Natural killer cell (primary cell): ENCODE data around the gene VEGFB. TPM values are rescaled to one million over a fixed set of nuclear protein-coding genes. Genes with fewer than 3 reads are reported as not detected.

Experiments used
- ATAC-seq, 3 donors: fragments of 150-1000 bp in 2 of 3; fragments of 200-7000 bp in 1 of 3; cut with Tn5 transposase; 1 replicate in 1 of 3; 2 replicates in 2 of 3; pipeline ENCODE4 v1.10.0; 2021; ENCODE audit warnings: mild to moderate bottlenecking in 2 of 3, moderate library complexity in 2 of 3
- DNase-seq, 2 donors: peaks; one replicate each; pipeline versions ENCODE4 v3.0.0 to v3.0.0-alpha.2; 2013 to 2021; ENCODE audit warnings: mixed read lengths in 1 of 2
- H3K27ac ChIP-seq: one replicate; pipeline ENCODE4 v1.5.1; 2013; ENCODE audit warnings: mild to moderate bottlenecking, low read length
- H3K27me3 ChIP-seq: one replicate; pipeline ENCODE4 v1.6.1; 2013; ENCODE audit warnings: low read length; ENCODE audit not compliant: control insufficient read depth, insufficient read depth
- H3K36me3 ChIP-seq: one replicate; pipeline ENCODE4 v1.6.1; 2013; ENCODE audit warnings: low read length; ENCODE audit not compliant: control insufficient read depth, insufficient read depth
- H3K4me1 ChIP-seq: one replicate; pipeline ENCODE4 v1.6.1; 2013; ENCODE audit warnings: low read length; ENCODE audit not compliant: control insufficient read depth, insufficient read depth
- H3K4me3 ChIP-seq: one replicate; pipeline ENCODE4 v1.5.1; 2013; ENCODE audit warnings: low read length
- H3K9me3 ChIP-seq: one replicate; pipeline ENCODE4 v1.6.1; 2013; ENCODE audit warnings: low read length; ENCODE audit not compliant: control insufficient read depth, insufficient read depth
- H3K27ac Mint-ChIP-seq, 2 donors: one replicate each; pipeline ENCODE4 v1.8.0; 2022; ENCODE audit warnings: mild to moderate bottlenecking in 2 of 2, mixed read lengths in 2 of 2, moderate library complexity in 1 of 2
- H3K27me3 Mint-ChIP-seq, 2 donors: one replicate each; pipeline ENCODE4 v1.8.0; 2022; ENCODE audit warnings: low read depth in 2 of 2, mixed read lengths in 2 of 2
- H3K36me3 Mint-ChIP-seq: one replicate; pipeline ENCODE4 v1.8.0; 2022; ENCODE audit warnings: mixed read lengths
- H3K4me1 Mint-ChIP-seq, 2 donors: one replicate each; pipeline ENCODE4 v1.8.0; 2022; ENCODE audit warnings: mixed read lengths in 2 of 2
- H3K4me3 Mint-ChIP-seq: one replicate; pipeline ENCODE4 v1.8.0; 2022; ENCODE audit warnings: mild to moderate bottlenecking, moderate library complexity, mixed read lengths
- H3K9me3 Mint-ChIP-seq, 2 donors: one replicate each; pipeline ENCODE4 v1.8.0; 2022; ENCODE audit warnings: mixed read lengths in 2 of 2
- CTCF ChIP-seq: fragments of 200-600 bp; IDR thresholded peaks from one replicate; pipeline ENCODE4 v1.8.0; 2022; ENCODE audit warnings: antibody characterized with exemption
- WGBS: methylation state at CpG from one replicate; pipeline ENCODE4 v1.1.7; 2013; ENCODE audit warnings: missing lambda C conversion rate; ENCODE audit not compliant: insufficient coverage; 5-methylcytosine and 5-hydroxymethylcytosine counted together
- intact Hi-C: fragments of 100-400 bp; cut with micrococcal nuclease; formaldehyde crosslinking; loops from one replicate; pipeline ENCODE4 v1.14.2; 2022
- total RNA-seq, 4 donors: library from RNA; stranded (reverse); fragments of 120-200 nt in 1 of 4; gene quantifications; one replicate each; pipeline versions ENCODE4 v1.2.3 to v1.2.4, GENCODE V29; 2013 to 2022

The VEGFB gene
- total RNA-seq, 3 donors from 2014 or later (not counting 1 experiment from before 2014, with no cell fraction given), result 30.7 to 38.7 (median 37.3) TPM

DNA sequence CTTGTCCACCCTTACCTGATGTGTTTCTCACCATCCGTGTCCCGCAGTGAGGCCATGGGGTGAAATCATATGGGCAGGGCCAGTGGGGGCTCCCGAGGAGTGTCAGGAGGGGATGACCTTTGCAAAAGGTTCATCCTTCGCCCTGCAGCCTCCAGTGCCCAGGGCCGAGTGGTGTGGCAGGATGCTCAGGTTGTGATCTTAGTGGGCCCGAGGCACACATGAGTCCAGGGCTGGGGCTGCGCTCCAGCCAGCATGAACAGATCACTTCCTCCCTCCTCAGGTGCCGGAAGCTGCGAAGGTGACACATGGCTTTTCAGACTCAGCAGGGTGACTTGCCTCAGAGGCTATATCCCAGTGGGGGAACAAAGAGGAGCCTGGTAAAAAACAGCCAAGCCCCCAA, 3.7 kb downstream of the VEGFB start:
- no peak for ATAC-seq
- Mint-ChIP-seq H3K36me3 (no peaks in the 10 kb centered on the region), H3K27ac (peak overlapping the region; percentile 98 to 99), H3K4me3 (no peak overlapping the region), H3K4me1 (peaks cover 13 to 44% of the 10 kb centered on the region in 2 donors), H3K27me3 (no peaks in the 10 kb centered on the region), H3K9me3 (no peaks in the 10 kb centered on the region)
- Histone ChIP-seq H3K4me1 (peaks cover 66% of the 10 kb centered on the region), H3K27me3 (no peaks in the 10 kb centered on the region), H3K27ac (peak overlapping the region; percentile 50), H3K36me3 (peaks cover 5% of the 10 kb centered on the region), H3K9me3 (no peaks in the 10 kb centered on the region), H3K4me3 (no peak overlapping the region)
- TF ChIP-seq CTCF, result no peak
- intact Hi-C loops, result no loop called here
- WGBS, result 85% methylated on average over 9 of the region's 9 CpGs
- DNase-seq, result no peak

DNA sequence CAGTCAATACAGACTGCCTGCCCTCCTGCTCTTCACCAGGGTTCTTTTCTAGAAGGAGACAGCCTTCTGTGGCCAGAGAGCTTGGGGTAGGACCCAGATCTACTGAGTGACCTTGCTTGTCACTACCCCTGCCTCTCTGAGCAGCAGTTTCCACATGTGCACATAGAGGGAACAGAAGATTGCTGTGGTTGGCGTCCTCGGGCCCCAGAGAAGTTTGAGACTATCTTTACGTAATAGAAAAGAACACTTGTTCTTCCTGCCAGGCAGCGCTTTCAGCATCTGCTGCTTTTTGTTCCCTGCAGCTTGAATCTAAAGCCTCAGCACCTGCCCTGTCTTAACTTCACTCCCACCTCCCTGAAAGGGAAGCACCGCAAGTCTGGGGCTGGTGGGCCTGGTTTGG, 4.6 kb downstream of the VEGFB start:
- peaks cover 13 to 47% of the 10 kb centered on the region in 2 donors for H3K4me1 Mint-ChIP-seq
- no peaks in the 10 kb centered on the region for H3K9me3 ChIP-seq
- H3K4me3 ChIP-seq, result no peak overlapping the region
- H3K27ac ChIP-seq, result peak overlapping the region; percentile 47
- no peaks in the 10 kb centered on the region for H3K9me3 Mint-ChIP-seq
- 70% methylated on average over 5 of the region's 5 CpGs for WGBS
- H3K27ac Mint-ChIP-seq, result peak overlapping the region; percentile 98 to 99
- TF ChIP-seq CTCF, result no peak
- no peak overlapping the region for H3K4me3 Mint-ChIP-seq
- H3K4me1 ChIP-seq, result peaks cover 64% of the 10 kb centered on the region
- no peaks in the 10 kb centered on the region for H3K27me3 Mint-ChIP-seq
- no peaks in the 10 kb centered on the region for H3K36me3 Mint-ChIP-seq
- DNase-seq (no peak), ATAC-seq (no peak)
- peaks cover 12% of the 10 kb centered on the region for H3K36me3 ChIP-seq
- intact Hi-C loops, result no loop called here
- H3K27me3 ChIP-seq, result no peaks in the 10 kb centered on the region

- no peak for DNase-seq
- H3K36me3 ChIP-seq, result peaks cover 15% of the 10 kb centered on the region
- no peak for TF ChIP-seq CTCF
Observed at GRCh38 chr11:64239662-64240434, 5.5 kb downstream of the VEGFB start.

More at GRCh38 chr11:64239662-64240434, 5.5 kb downstream of the VEGFB start:
- peak overlapping the region; percentile 98 to 99 for H3K27ac Mint-ChIP-seq
- H3K9me3 ChIP-seq, result no peaks in the 10 kb centered on the region
- ATAC-seq, result no peak
- peaks cover 66% of the 10 kb centered on the region for H3K4me1 ChIP-seq
- peak overlapping the region; percentile 98 for H3K27ac ChIP-seq
- no peaks in the 10 kb centered on the region for H3K36me3 Mint-ChIP-seq
- intact Hi-C loops, result loop anchor here (2.0 kb wide), 1 partner anchor 29 kb away; no protein-coding TSS in a partner anchor
- H3K4me3 ChIP-seq, result peak overlapping the region; percentile 65
- 60% methylated on average over 11 of the region's 11 CpGs for WGBS
- H3K27me3 Mint-ChIP-seq, result no peaks in the 10 kb centered on the region
- no peaks in the 10 kb centered on the region for H3K9me3 Mint-ChIP-seq
- H3K4me1 Mint-ChIP-seq, result peaks cover 13 to 46% of the 10 kb centered on the region in 2 donors
- peak overlapping the region; percentile 96 for H3K4me3 Mint-ChIP-seq
- H3K27me3 ChIP-seq, result no peaks in the 10 kb centered on the region
